ENCODE measurements around the gene PCNT. TPM values are rescaled to one million over a fixed set of nuclear protein-coding genes. Genes with fewer than 3 reads are reported as not detected.

Gene PCNT
- total and polyA plus RNA-seq, 2 of the 4 experiments (the other 2 are of a cell fraction) = 10.0 to 19.4 TPM

- H3K4ac ChIP-seq (ENCODE audit: low read depth, low read length) = no peak overlapping the region
- intact Hi-C loops (cut with micrococcal nuclease) (no loop called here), dilution Hi-C loops (cut with HindIII; ENCODE audit: low sequenced_read_pairs, unreplicated experiment) (no loop called here), in situ Hi-C loops (cut with MboI; ENCODE audit: low sequenced_read_pairs) (no loop called here)
- H2AK5ac ChIP-seq (ENCODE audit: low read depth, low read length) = no peak overlapping the region
- H3K79me1 ChIP-seq (ENCODE audit: low read depth in 1 of 2, low read length in 2 of 2) = peaks cover 14 to 31% of the 10 kb centered on the region in 2 experiments; a peak in 3 of 4 replicates
- H4K5ac ChIP-seq (ENCODE audit: low read depth, low read length) = no peak overlapping the region
- no peak overlapping the region for H2BK120ac ChIP-seq (ENCODE audit: low read depth, low read length)
- 100% methylated on average over 7 of the region's 16 CpGs; no CpG with 5 or more reads in 1 of the 2 experiments for WGBS, 2 experiments (ENCODE audit: extremely low coverage in 2 of 2, insufficient read length in 1 of 2)
- no peak overlapping the region for H3K9ac ChIP-seq (ENCODE audit: low read depth, low read length)
- H4K8ac ChIP-seq (ENCODE audit: low read depth in 2 of 2, low read length in 2 of 2) = no peak overlapping the region
- no peak overlapping the region for H2BK20ac ChIP-seq (ENCODE audit: low read depth, low read length)
- H3K14ac ChIP-seq (replicated peaks; ENCODE audit: low read depth, low read length) = no peak overlapping the region
- peaks cover 51% of the 10 kb centered on the region for H3K36me3 ChIP-seq (ENCODE audit: control insufficient read depth, insufficient read depth, low read length)
- no peaks in the 10 kb centered on the region for H3K9me3 ChIP-seq (ENCODE audit: control insufficient read depth, insufficient read depth, low read length)
- no peak overlapping the region for H2BK5ac ChIP-seq (ENCODE audit: low read depth, low read length, poor library complexity, severe bottlenecking)
- no peak overlapping the region for H4K91ac ChIP-seq (ENCODE audit: insufficient read depth, low read depth, low read length)
- H3K23ac ChIP-seq (ENCODE audit: low read depth, low read length) = no peak overlapping the region
- DNase-seq (no peak), ATAC-seq (ENCODE audit: low read depth) (no peak)
- no peak overlapping the region for H2AFZ ChIP-seq (replicated peaks; ENCODE audit: low read length, poor library complexity)
- H2AK9ac ChIP-seq (replicated peaks; ENCODE audit: low read depth, low read length, poor library complexity) = no peak overlapping the region
- no TSS peak for BruUV-seq (replicated peaks)
- H3K56ac ChIP-seq (ENCODE audit: extremely low read depth, insufficient read depth, low read length) = no peak overlapping the region
- H3K27me3 ChIP-seq (ENCODE audit: control insufficient read depth, insufficient read depth, low read length) = no peaks in the 10 kb centered on the region
- H3K18ac ChIP-seq (ENCODE audit: low read depth, low read length) = no peak overlapping the region
- H3K4me2 ChIP-seq (ENCODE audit: low read depth, low read length) = no peak overlapping the region
- no peak overlapping the region for H2BK15ac ChIP-seq (ENCODE audit: low read depth, low read length)
- peaks cover 3% of the 10 kb centered on the region; the same call in 1 of the 2 replicates for H3K9me1 ChIP-seq (ENCODE audit: insufficient read depth, low read length)
- H4K20me1 ChIP-seq (ENCODE audit: insufficient read depth, low read length) = no peaks in the 10 kb centered on the region
- ChIA-PET POLR2A (ENCODE audit: unreplicated experiment) (no interaction called here), CTCF (no interaction called here)
- no peaks in the 10 kb centered on the region for H3K4me1 ChIP-seq (ENCODE audit: control insufficient read depth, insufficient read depth, low read length)
- H3K27ac ChIP-seq (ENCODE audit: insufficient read depth, low read length) = no peak overlapping the region
- no peak overlapping the region for H3K4me3 ChIP-seq (ENCODE audit: insufficient read depth, low read depth, low read length)
- TF ChIP-seq CHD1 (IDR thresholded peaks at IDR 0.05; ENCODE audit: low read depth, low read length) (no peak), CEBPB (IDR thresholded peaks at IDR 0.05; ENCODE audit: low read depth, low read length) (no peak), MAFK (IDR thresholded peaks at IDR 0.05; ENCODE audit: low read depth, low read length) (no peak), POLR2A (IDR thresholded peaks at IDR 0.05; ENCODE audit: low read depth, low read length) (no peak), FOS (IDR thresholded peaks at IDR 0.05; ENCODE audit: low read depth, low read length) (no peak)
Measured at GRCh38 chr21:46363698-46364097, 39.7 kb downstream of the PCNT start.
